PFSK-1 (cell line): ENCODE results near the gene HELZ.

ENCODE experiments used
- POLR2AphosphoS5 ChIP-seq: IDR thresholded peaks from 2 replicates; pipeline ENCODE4 v1.6.1; 2012; ENCODE audit warnings: low read depth, mild to moderate bottlenecking, control low read depth, low read length, moderate library complexity
- REST ChIP-seq, 2 experiments: IDR thresholded peaks; 2 replicates each; pipeline versions ENCODE4 v1.6.1 to v1.8.0; 2011 to 2012; ENCODE audit warnings: low read depth in 2 of 2, low read length in 2 of 2, control low read depth in 1 of 2, inconsistent platforms in 1 of 2, mild to moderate bottlenecking in 1 of 2, moderate library complexity in 1 of 2; ENCODE audit not compliant: insufficient read depth in 1 of 2

- no peak for TF ChIP-seq REST (IDR thresholded peaks at IDR 0.05; ENCODE audit: insufficient read depth in 1 of 2, low read depth in 2 of 2, low read length in 2 of 2)
- no peak for TF ChIP-seq POLR2AphosphoS5
These were observed 80.7 kb downstream of the HELZ start for GRCh38 chr17:67164302-67164701.
